DOHH2 (cell line): ENCODE measurements around the gene FOXN3.

ENCODE experiments used
- CTCF ChIP-seq: fragments of 200-600 bp; sonication (generic); IDR thresholded peaks from one replicate; pipeline ENCODE4 v1.5.1; 2014; ENCODE audit warnings: antibody characterized with exemption, mild to moderate bottlenecking, low read depth, low read length; ENCODE audit not compliant: poor library complexity, severe bottlenecking
- EZH2phosphoT487 ChIP-seq: fragments of 200-600 bp; sonication (generic); IDR thresholded peaks from 2 replicates; pipeline ENCODE4 v1.6.1; 2017; ENCODE audit warnings: borderline replicate concordance, mild to moderate bottlenecking, antibody characterized with exemption, low read length, moderate library complexity, mixed read lengths

GRCh38 chr14:89205137-89205740 is 211.8 kb downstream of the FOXN3 start:
- TF ChIP-seq CTCF (no peak), EZH2phosphoT487 (no peak)
